ENCODE results near the gene PLXND1. TPM values are rescaled to one million over a fixed set of nuclear protein-coding genes. Genes with fewer than 3 reads are reported as not detected.

Gene PLXND1
- total RNA-seq, 3 donors from 2014 or later (not counting 1 experiment from before 2014, with no cell fraction given), result 135 to 214 (median 189) TPM

- H3K9me3 Mint-ChIP-seq, result no peaks in the 10 kb centered on the region
- no peak overlapping the region for H3K4me3 Mint-ChIP-seq
Observed at GRCh38 chr3:129507181-129507831, 99.2 kb downstream of the PLXND1 start.

GRCh38 chr3:129506231-129506742 is 100.2 kb downstream of the PLXND1 start:
- H3K27ac ChIP-seq (ENCODE audit: low read length), result no peak overlapping the region
- Mint-ChIP-seq H3K36me3 (no peaks in the 10 kb centered on the region), H3K4me3 (no peak overlapping the region), H3K9me3 (no peaks in the 10 kb centered on the region), H3K27me3 (ENCODE audit: low read depth in 2 of 2) (no peaks in the 10 kb centered on the region), H3K4me1 (peaks cover 16 to 19% of the 10 kb centered on the region in 2 donors), H3K27ac (no peak overlapping the region)
- TF ChIP-seq CTCF (IDR thresholded peaks at IDR 0.05), result no peak
- no peaks in the 10 kb centered on the region for H3K27me3 ChIP-seq (ENCODE audit: control insufficient read depth, insufficient read depth, low read length)
- ATAC-seq (no peak), DNase-seq (no peak)
- no peaks in the 10 kb centered on the region for H3K36me3 ChIP-seq (ENCODE audit: control insufficient read depth, insufficient read depth, low read length)
- intact Hi-C loops (cut with micrococcal nuclease), result no loop called here
- 97% methylated on average over 9 of the region's 9 CpGs for WGBS (ENCODE audit: insufficient coverage)
- H3K4me3 ChIP-seq (ENCODE audit: low read length), result no peak overlapping the region
- no peaks in the 10 kb centered on the region for H3K9me3 ChIP-seq (ENCODE audit: control insufficient read depth, insufficient read depth, low read length)
- H3K4me1 ChIP-seq (ENCODE audit: control insufficient read depth, insufficient read depth, low read length), result peaks cover 24% of the 10 kb centered on the region

More at GRCh38 chr3:129507181-129507831, 99.2 kb downstream of the PLXND1 start:
- intact Hi-C loops (cut with micrococcal nuclease), result no loop called here
- Mint-ChIP-seq H3K27ac (no peak overlapping the region), H3K27me3 (ENCODE audit: low read depth in 2 of 2) (no peaks in the 10 kb centered on the region), H3K4me1 (peaks cover 16 to 20% of the 10 kb centered on the region in 2 donors), H3K36me3 (no peaks in the 10 kb centered on the region)
- ATAC-seq (no peak), DNase-seq (no peak)
- Histone ChIP-seq H3K27me3 (ENCODE audit: control insufficient read depth, insufficient read depth, low read length) (no peaks in the 10 kb centered on the region), H3K9me3 (ENCODE audit: control insufficient read depth, insufficient read depth, low read length) (no peaks in the 10 kb centered on the region), H3K4me1 (ENCODE audit: control insufficient read depth, insufficient read depth, low read length) (peaks cover 24% of the 10 kb centered on the region), H3K36me3 (ENCODE audit: control insufficient read depth, insufficient read depth, low read length) (no peaks in the 10 kb centered on the region), H3K27ac (ENCODE audit: low read length) (no peak overlapping the region), H3K4me3 (ENCODE audit: low read length) (no peak overlapping the region)
- WGBS (ENCODE audit: insufficient coverage), result 92% methylated on average over 9 of the region's 9 CpGs
- no peak for TF ChIP-seq CTCF (IDR thresholded peaks at IDR 0.05)

GRCh38 chr3:129505341-129505740 is 101.1 kb downstream of the PLXND1 start:
- DNase-seq, result no peak
- no peaks in the 10 kb centered on the region for H3K36me3 Mint-ChIP-seq
- H3K27me3 Mint-ChIP-seq (ENCODE audit: low read depth in 2 of 2), result peaks cover 0 to 4% of the 10 kb centered on the region in 2 donors
- 98% methylated on average over 6 of the region's 6 CpGs for WGBS (ENCODE audit: insufficient coverage)
- intact Hi-C loops (cut with micrococcal nuclease), result no loop called here
- Histone ChIP-seq H3K27me3 (ENCODE audit: control insufficient read depth, insufficient read depth, low read length) (no peaks in the 10 kb centered on the region), H3K4me3 (ENCODE audit: low read length) (no peak overlapping the region), H3K4me1 (ENCODE audit: control insufficient read depth, insufficient read depth, low read length) (peaks cover 20% of the 10 kb centered on the region), H3K27ac (ENCODE audit: low read length) (no peak overlapping the region), H3K9me3 (ENCODE audit: control insufficient read depth, insufficient read depth, low read length) (no peaks in the 10 kb centered on the region), H3K36me3 (ENCODE audit: control insufficient read depth, insufficient read depth, low read length) (no peaks in the 10 kb centered on the region)
- H3K27ac Mint-ChIP-seq, result no peak overlapping the region
- no peak overlapping the region for H3K4me3 Mint-ChIP-seq
- peaks cover 10 to 11% of the 10 kb centered on the region in 2 donors for H3K4me1 Mint-ChIP-seq
- H3K9me3 Mint-ChIP-seq, result no peaks in the 10 kb centered on the region
- no peak for TF ChIP-seq CTCF (IDR thresholded peaks at IDR 0.05)
- ATAC-seq, result no peak

Other genes starting within 250 kb of the PLXND1 start
- gene EFCAB12, start 178.0 kb downstream of the PLXND1 start, total RNA-seq, result 1 to 10 TPM in 2 of 3 donors, under 1 TPM in 1; 0.94 to 3.3 (median 1.4) TPM
- gene MBD4, start 166.7 kb downstream of the PLXND1 start, total RNA-seq, result 10 to 100 TPM; 46.4 to 55.6 (median 48.0) TPM
- 10 to 100 TPM; 20.7 to 26.6 (median 23.9) TPM for gene IFT122, start 166.5 kb downstream of the PLXND1 start, total RNA-seq
- gene RHO, start 78.0 kb downstream of the PLXND1 start, total RNA-seq, result not detected
- not detected for gene H1-8, start 63.5 kb downstream of the PLXND1 start, total RNA-seq